ENCODE results near the gene PRSS50.

DNA sequence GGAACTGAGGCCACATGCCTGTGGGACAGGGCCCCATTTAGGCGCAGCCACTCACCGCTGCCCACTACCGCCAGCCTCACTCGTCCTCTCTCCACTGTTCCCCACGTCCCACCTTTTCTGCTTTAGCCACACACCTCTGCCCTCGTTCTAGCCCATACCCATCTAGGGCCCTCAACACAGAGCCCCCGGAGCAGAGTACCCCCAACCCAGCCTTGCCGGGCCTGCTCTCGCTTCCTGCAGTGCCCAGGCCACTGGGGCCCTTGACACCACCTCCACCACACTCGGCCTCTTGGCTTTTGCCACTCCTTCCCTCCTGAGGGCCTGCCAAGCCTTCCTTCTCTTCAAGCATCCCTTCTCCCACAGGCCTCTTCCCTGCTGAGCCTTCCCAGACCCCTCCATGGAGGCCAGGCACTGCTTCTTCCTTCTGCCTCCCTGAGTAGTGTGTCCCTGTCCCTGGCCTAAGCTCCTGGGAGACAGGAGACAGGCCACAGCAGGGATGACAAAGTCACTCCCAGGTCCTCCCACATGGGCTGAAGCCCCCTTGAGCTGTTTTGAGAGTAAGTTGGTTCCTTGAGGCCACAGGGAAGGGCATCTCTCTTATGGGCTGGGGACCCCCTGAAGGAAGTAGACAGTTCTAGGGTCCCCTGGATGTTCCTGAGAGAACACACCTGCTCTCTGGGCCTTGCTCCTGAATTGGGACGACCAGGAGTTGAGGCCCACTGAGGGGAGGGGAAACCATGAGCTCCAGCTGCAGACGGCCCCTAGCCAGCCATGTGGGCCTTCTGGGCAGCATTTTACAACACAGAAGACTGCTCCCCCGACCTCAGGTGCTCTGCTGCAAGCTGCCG, 4.4 kb downstream of the PRSS50 start:
- TF ChIP-seq POLR2A (IDR thresholded peaks at IDR 0.05; ENCODE audit: low read length) (no peak), GATA1 (IDR thresholded peaks at IDR 0.05; ENCODE audit: low read depth, low read length) (no peak)

Measured in erythroblast (primary cell).